Kasumi-1 (cell line): ENCODE data around the gene FHIT.

Experiments used
- DNase-seq, 2 experiments: peaks; one replicate each; lab custom pipeline; 2025; lab: John Stamatoyannopoulos, UW

Gene FHIT

GRCh38 chr3:60475096-60475495 lies 776.2 kb downstream of the FHIT start:
- DNase-seq: no peak

DNA sequence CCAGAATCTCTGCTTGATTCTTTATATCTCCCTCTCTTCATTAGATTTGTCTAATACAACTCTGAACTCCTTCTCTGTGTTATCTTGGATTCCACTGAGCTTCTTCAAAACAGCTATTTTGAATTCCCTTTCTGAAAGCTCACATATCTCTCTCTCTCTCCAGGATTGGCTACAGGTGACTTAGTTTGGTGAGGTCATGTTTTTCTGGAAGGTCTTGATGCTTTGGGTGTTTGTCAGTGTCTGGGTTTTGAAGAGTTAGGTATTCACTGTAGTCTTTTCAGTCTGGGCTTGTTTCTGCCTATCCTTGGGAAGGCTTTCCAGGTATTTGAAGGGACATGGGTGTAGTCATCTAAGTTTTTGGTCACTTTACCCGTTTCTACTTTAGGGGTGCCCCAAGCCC lies 781.8 kb downstream of the FHIT start:
- DNase-seq: no peak

- no peak for DNase-seq
These were observed 787.6 kb downstream of the FHIT start for GRCh38 chr3:60463685-60464084.

- DNase-seq: no peak
These were observed 790.0 kb downstream of the FHIT start for GRCh38 chr3:60461267-60461666.

DNA sequence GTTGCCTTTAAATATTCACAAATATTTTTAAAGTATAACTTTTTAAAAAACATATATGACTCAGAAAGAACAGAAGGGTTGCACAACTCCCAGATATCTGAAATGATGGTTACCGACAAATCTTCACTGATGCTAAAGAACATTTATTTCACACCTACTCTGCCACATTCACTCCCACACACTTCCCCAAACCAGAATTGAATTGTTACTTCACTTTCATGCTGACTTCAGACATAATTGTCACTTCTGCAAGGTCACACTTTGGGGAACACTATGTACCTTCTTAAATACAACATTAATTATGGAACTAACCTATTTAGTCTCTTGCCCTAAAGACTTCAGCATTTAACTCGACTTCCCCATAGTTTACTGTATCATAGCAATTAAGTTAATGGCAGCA lies 795.1 kb downstream of the FHIT start:
- DNase-seq: peak; percentile 4 to 16

DNA sequence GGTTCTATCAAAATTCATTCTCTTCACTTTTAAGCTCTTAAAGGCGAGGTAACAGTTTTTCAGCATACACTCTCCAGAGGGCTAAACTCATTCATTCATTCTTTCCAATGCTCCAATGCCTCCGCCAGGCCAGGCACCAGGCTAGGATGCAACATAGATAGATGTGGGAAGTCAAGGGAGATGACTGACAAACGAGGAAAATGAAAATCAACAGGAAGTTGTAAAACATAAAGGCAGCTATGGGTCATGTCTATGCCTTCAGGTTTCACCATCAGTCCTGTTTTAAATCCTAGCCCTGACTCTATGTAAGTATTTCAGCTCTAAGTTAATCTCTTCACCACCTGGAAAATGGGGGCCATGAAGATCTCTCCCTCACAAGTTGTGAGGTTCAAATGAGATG lies 797.9 kb downstream of the FHIT start:
- DNase-seq: no peak

DNA sequence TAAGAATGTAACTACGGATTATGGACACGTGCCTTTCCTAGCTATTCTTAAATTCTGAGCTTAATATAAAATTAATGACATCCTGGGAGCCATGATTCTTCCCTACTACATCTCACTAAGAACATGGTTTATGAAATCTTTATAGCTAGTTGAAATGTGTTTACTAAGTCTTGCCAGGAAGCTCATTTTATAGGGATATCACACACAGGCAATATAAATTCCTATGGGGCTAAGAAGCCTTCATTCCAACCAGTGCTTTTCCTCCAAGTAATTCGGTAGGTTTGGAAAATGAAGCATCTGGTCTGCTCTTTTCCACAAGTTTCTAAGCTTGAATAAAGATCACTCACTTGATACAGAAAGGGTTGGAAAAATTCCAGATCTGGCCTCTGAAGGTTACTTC lies 802.6 kb downstream of the FHIT start:
- DNase-seq: no peak

DNA sequence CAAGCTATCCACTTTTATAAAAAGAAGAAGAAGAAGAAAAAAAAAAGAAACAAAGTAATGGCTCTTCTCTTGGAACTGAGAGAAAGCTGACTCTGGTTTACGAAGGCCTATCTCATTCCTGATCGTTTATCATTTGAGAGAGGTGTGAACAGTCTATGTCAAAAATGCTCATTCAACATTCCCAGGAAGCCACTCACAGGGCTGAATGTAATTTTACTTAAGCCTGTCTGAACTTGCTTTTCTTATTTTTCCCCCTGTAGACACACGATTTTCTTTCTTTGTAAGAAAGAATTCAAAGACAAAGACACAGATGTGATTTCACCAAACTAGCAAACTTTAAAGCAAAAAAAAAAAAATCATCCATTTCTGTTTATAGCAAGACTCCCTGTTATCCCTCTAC lies 805.8 kb downstream of the FHIT start:
- DNase-seq: no peak

DNA sequence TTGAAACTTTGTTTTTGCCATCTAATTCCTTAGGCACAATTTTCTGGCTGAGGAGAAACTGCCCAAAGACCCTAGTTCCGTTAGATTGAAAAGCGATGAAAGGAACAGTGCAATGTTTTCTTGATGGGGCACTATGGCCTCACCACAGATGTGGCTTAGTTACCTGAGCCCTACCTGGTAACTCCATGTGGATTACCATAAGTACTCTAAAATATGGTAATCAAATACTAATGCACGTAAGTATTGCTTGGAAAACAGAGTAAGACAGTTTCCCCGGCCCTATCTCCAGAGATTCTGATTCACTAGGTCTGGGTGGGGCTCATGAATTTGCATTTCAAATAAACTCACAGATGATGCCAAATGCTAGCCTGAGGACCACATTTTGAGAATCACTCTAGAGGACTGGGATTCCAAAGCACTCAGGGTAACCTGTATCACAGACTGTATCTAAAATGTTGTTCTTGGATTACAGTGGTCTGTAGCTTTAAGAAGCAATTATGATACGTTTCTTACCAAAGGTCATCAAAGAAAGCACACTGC lies 806.3 kb downstream of the FHIT start:
- DNase-seq: no peak

- no peak for DNase-seq
These were observed 810.4 kb downstream of the FHIT start for GRCh38 chr3:60440869-60441268.

GRCh38 chr3:60435941-60436650 lies 815.2 kb downstream of the FHIT start:
- no peak for DNase-seq

- DNase-seq: no peak
These were observed 816.3 kb downstream of the FHIT start for GRCh38 chr3:60434950-60435349.

GRCh38 chr3:60434323-60434722 lies 816.9 kb downstream of the FHIT start:
- DNase-seq: no peak

GRCh38 chr3:60431599-60431958 lies 819.7 kb downstream of the FHIT start:
- DNase-seq: peak; percentile 38 to 68

DNA sequence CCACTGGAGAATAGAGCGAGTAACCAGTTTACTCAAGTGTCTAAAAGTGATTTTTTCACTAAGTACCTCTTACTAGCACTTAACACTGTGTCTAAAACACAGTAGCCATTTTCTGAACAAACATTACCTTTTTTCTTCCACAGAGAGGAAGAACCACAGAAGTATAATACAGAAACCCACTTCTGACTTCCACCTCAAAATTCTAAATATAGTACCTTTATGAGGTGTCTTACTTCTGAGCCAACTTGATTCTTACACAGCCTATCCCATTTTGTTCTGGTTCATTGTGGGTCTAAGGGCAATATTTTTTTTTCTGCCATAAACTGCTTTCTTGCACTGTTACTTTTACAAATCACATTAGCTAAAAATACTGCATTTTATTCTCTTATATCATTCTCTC lies 821.0 kb downstream of the FHIT start:
- no peak for DNase-seq

- DNase-seq: no peak
These were observed 824.1 kb downstream of the FHIT start for GRCh38 chr3:60427109-60427508.

GRCh38 chr3:60424942-60425341 lies 826.3 kb downstream of the FHIT start:
- no peak for DNase-seq

GRCh38 chr3:60424034-60424433 lies 827.2 kb downstream of the FHIT start:
- no peak for DNase-seq

DNA sequence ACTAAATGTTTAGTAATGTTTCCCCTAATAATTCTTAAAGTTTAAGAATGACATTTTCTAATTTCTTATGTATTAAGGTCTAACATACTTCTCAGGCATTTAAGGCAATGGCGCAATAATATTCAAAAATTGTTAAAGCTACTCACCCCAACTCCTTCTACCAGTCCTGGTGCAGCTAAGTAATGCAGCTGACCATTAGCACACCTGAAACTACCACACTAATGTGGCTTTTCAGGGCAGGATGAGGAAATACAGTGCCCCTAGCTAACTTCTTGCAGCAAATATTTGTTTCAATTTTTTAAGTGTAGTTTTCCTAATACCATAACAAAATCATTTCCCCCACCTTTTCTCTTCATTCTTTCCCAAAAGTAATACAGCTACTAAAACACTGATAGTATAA lies 827.7 kb downstream of the FHIT start:
- no peak for DNase-seq

- DNase-seq: no peak
These were observed 829.4 kb downstream of the FHIT start for GRCh38 chr3:60421749-60422446.

DNA sequence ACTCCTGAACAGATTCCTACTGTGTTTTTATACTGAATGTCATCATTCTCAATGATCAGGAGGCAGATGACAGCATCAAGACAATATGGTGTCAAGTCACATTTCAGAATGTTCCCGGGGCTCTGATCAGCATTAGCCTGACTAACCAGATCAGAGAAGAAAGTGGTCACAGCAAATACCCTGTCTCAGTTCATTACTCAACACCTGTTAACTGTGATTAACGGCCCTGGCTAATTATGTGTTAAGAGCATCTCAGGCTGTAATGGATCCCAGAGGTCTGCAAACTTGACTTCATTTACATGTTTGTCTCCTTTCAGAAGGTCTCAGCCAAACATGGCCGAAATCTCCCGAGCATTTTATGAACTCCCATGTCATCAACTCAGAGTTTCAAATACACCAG lies 833.7 kb downstream of the FHIT start:
- no peak for DNase-seq

DNA sequence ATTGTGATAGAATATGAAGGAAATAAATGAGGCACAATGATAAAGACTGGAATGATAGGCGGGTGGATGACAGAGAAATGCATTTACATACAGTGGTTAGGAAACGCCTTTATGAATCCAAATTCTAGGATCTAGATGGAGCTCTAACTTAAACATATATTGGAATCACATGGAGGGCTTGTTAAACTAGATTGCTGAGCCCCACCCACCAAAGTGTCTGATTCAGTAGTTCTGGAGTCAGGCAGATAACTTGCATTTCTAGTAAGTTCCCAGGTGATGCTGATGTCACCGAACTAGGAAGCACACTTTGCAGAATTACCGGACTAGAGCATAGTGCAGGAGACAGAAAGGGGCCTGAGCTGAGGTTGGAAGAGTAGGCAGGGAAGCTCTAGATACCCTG lies 837.2 kb downstream of the FHIT start:
- DNase-seq: no peak

- no peak for DNase-seq
These were observed 837.7 kb downstream of the FHIT start for GRCh38 chr3:60413551-60413950.

DNA sequence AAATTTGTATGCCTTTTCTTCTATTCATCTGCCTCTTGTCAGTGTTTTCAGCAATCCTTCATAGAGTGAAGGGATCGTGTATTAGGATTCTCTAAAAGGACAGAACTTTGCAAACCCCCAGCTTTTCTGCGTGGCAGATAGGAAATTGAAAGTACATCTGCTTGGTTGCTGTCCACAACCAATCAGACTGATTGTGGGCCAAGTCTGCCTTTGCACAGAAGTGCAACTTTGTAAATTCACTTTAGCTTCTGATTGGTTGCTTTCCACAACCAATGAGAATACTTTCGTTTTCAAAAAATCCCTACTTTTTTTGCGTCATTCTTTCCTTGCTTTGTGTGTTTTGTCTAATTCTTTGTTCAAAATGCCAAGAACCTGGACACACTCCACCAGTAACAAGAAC lies 847.4 kb downstream of the FHIT start:
- no peak for DNase-seq
